Lower leg skin (tissue), 3 donors: Measurements from ENCODE around the gene ALOX15.

Experiments used
- CTCF ChIP-seq, 3 donors: fragments of 450-650 bp; IDR thresholded peaks; one replicate each; pipeline ENCODE4 v1.5.1; 2016; ENCODE audit warnings: antibody characterized with exemption in 3 of 3, mild to moderate bottlenecking in 3 of 3, moderate library complexity in 2 of 3
- POLR2A ChIP-seq, 2 donors: fragments of 450-650 bp; IDR thresholded peaks; one replicate each; pipeline ENCODE4 v1.6.1; 2016 to 2017; ENCODE audit warnings: antibody characterized with exemption in 2 of 2, mild to moderate bottlenecking in 1 of 2, moderate library complexity in 1 of 2

GRCh38 chr17:4658478-4659305, 17.2 kb upstream of the ALOX15 start:
- no peak for TF ChIP-seq CTCF (IDR thresholded peaks at IDR 0.05)
- TF ChIP-seq POLR2A (IDR thresholded peaks at IDR 0.05): no peak
